ENCODE data around the gene GARS1. TPM values are rescaled to one million over a fixed set of nuclear protein-coding genes. Genes with fewer than 3 reads are reported as not detected.
A peak's percentile ranks its signal among the peaks of the same experiment; 100 is the strongest.

The GARS1 gene
- total RNA-seq, 1 experiment from 2014 or later = 296 TPM

- H3K9me3 ChIP-seq (ENCODE audit: low read length) = no peaks in the 10 kb centered on the region
Observed at GRCh38 chr7:30665043-30665442, 70.4 kb downstream of the GARS1 start.

DNA sequence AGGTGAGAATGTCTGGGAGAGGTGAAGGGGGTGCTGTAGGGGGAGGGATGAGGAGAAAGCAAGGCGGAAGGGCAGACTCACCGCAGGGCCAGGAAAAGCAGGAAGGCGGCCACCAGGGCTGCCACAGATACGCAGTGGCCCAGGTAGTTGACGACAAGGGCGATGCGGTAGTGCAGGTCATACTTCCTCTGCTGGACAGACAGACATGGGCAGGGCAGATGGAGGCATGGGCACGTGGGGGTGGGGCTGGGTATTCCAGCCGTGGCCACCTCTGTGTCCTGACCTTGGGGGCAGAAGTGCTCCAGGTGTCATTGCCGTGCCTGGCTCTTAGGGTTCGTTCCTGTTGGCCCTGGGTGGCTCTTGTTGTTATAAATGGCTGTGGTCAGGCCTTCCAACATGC is 70.8 kb downstream of the GARS1 start:
- H2AFZ ChIP-seq (ENCODE audit: low read length) = no peak overlapping the region

More at GRCh38 chr7:30665043-30665442, 70.4 kb downstream of the GARS1 start:
- Histone ChIP-seq H3K4me1 (ENCODE audit: low read length) (no peaks in the 10 kb centered on the region), H3K9me2 (replicated peaks; ENCODE audit: insufficient read depth, low read length) (no peaks in the 10 kb centered on the region), H2AFZ (ENCODE audit: low read length) (no peak overlapping the region), H3K4me3 (ENCODE audit: low read length) (no peak overlapping the region), H3K9ac (ENCODE audit: low read length) (no peak overlapping the region), H3K27ac (ENCODE audit: low read length) (no peak overlapping the region), H3K36me3 (ENCODE audit: insufficient read depth, low read length) (no peaks in the 10 kb centered on the region), H3K27me3 (ENCODE audit: low read length) (no peaks in the 10 kb centered on the region), H4K20me1 (ENCODE audit: insufficient read depth, low read depth, low read length) (0 out of 2 replicates have a peak, but pooled peaks cover 2% of the 10 kb centered on the region), H3K4me2 (ENCODE audit: low read depth, low read length, poor library complexity, severe bottlenecking) (no peak overlapping the region), H3K79me2 (ENCODE audit: low read length) (no peaks in the 10 kb centered on the region)
- no peak for DNase-seq

GRCh38 chr7:30667172-30667571 is 72.5 kb downstream of the GARS1 start:
- Histone ChIP-seq H3K79me2 (ENCODE audit: low read length) (no peaks in the 10 kb centered on the region), H3K4me1 (ENCODE audit: low read length) (no peaks in the 10 kb centered on the region), H3K9me2 (replicated peaks; ENCODE audit: insufficient read depth, low read length) (no peaks in the 10 kb centered on the region), H3K9ac (ENCODE audit: low read length) (no peak overlapping the region), H3K9me3 (ENCODE audit: low read length) (no peaks in the 10 kb centered on the region), H3K27ac (ENCODE audit: low read length) (no peak overlapping the region), H2AFZ (ENCODE audit: low read length) (no peak overlapping the region), H3K4me3 (ENCODE audit: low read length) (no peak overlapping the region), H3K36me3 (ENCODE audit: insufficient read depth, low read length) (no peaks in the 10 kb centered on the region), H3K27me3 (ENCODE audit: low read length) (no peaks in the 10 kb centered on the region), H4K20me1 (ENCODE audit: insufficient read depth, low read depth, low read length) (0 out of 2 replicates have a peak, but pooled peaks cover 2% of the 10 kb centered on the region), H3K4me2 (ENCODE audit: low read depth, low read length, poor library complexity, severe bottlenecking) (no peak overlapping the region)
- DNase-seq = no peak

More for the DNA sequence above, 70.8 kb downstream of the GARS1 start:
- 0 out of 2 replicates have a peak, but pooled peaks cover 2% of the 10 kb centered on the region for H4K20me1 ChIP-seq (ENCODE audit: insufficient read depth, low read depth, low read length)
- H3K9ac ChIP-seq (ENCODE audit: low read length) = no peak overlapping the region
- no peaks in the 10 kb centered on the region for H3K9me3 ChIP-seq (ENCODE audit: low read length)
- H3K36me3 ChIP-seq (ENCODE audit: insufficient read depth, low read length) = no peaks in the 10 kb centered on the region
- H3K9me2 ChIP-seq (replicated peaks; ENCODE audit: insufficient read depth, low read length) = no peaks in the 10 kb centered on the region
- H3K79me2 ChIP-seq (ENCODE audit: low read length) = no peaks in the 10 kb centered on the region
- DNase-seq = no peak
- no peaks in the 10 kb centered on the region for H3K4me1 ChIP-seq (ENCODE audit: low read length)
- H3K27me3 ChIP-seq (ENCODE audit: low read length) = no peaks in the 10 kb centered on the region
- H3K4me2 ChIP-seq (ENCODE audit: low read depth, low read length, poor library complexity, severe bottlenecking) = no peak overlapping the region
- H3K27ac ChIP-seq (ENCODE audit: low read length) = no peak overlapping the region
- no peak overlapping the region for H3K4me3 ChIP-seq (ENCODE audit: low read length)

DNA sequence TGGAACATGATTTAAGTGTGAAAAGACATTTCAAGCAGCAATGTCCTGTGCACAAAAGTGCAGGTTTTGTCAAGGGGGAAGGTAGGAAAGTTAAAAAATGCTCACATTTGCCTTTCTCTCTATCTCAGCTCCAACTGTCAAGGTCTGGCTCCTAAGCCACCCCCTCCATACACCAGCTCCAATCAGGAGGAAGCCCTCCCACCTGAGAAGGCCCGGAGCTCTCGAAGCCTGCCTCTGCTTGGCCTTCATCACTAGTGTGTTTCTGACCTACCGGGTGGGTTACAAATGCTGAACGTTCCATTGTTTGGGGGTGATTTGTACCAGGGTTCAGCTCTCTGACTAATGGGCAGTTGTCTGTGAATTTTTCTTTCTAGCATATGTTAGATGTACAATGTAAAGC is 73.4 kb downstream of the GARS1 start:
- H3K79me2 ChIP-seq (ENCODE audit: low read length) = no peaks in the 10 kb centered on the region
- no peak overlapping the region for H2AFZ ChIP-seq (ENCODE audit: low read length)
- no peaks in the 10 kb centered on the region for H3K9me2 ChIP-seq (replicated peaks; ENCODE audit: insufficient read depth, low read length)

DNA sequence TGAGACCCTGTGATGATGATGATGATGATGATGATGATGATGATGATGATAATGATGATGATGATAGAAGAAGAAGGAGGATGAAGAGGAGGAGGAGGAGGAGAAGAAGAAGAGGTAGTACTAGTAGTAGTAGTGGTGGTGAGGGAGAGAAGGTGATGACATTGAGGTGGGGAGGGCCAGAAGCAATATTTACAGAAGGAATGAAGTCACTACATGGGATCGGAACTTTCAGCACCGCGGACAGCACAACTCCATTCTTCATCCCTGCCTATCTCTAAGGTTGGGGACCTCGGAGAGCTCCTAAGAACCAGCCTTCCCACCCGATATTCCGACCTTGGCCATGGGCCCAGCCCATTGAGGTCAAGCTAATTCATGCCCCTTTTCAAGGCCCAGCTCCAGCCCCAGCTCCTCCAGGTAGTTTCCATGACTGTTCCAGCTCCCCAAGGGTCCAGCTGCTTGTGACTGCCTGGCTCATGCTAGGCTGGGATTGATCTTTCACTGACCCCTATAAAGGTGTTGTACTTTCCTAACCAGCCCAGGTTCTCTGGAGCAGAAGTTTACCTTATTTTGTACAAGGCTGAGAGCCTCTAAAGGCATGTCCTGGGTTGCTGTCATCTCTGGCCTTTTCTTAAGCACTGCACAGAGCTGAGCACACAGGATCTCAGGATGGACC is 77.3 kb downstream of the GARS1 start:
- no peak overlapping the region for H3K27ac ChIP-seq (ENCODE audit: low read length)

More for the DNA sequence above, 73.4 kb downstream of the GARS1 start:
- H3K4me3 ChIP-seq (ENCODE audit: low read length) = no peak overlapping the region
- no peaks in the 10 kb centered on the region for H3K4me1 ChIP-seq (ENCODE audit: low read length)
- no peak for DNase-seq
- no peak overlapping the region for H3K4me2 ChIP-seq (ENCODE audit: low read depth, low read length, poor library complexity, severe bottlenecking)
- H3K9me3 ChIP-seq (ENCODE audit: low read length) = no peaks in the 10 kb centered on the region
- H4K20me1 ChIP-seq (ENCODE audit: insufficient read depth, low read depth, low read length) = 0 out of 2 replicates have a peak, but pooled peaks cover 2% of the 10 kb centered on the region
- no peak overlapping the region for H3K27ac ChIP-seq (ENCODE audit: low read length)
- no peak overlapping the region for H3K9ac ChIP-seq (ENCODE audit: low read length)
- H3K36me3 ChIP-seq (ENCODE audit: insufficient read depth, low read length) = no peaks in the 10 kb centered on the region
- H3K27me3 ChIP-seq (ENCODE audit: low read length) = no peaks in the 10 kb centered on the region

DNA sequence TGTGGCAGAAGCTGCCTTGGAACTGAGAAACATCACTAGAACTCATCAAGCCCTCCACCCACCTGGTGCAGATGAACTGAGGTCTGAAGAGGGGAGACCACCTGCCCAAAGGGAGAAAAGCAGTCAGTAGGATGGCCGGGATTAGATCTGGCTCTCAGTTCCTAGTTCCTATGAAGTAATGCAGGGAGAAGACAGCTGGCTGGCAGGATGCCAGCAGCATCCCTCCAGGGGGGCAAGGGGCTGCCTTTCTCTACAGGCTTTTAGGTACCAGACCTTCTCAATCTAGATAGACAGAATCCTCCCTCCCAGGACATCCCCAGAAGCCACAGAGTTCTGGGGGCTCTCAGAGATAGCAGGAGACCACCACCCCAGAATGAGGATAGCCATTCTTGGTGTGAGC is 79.7 kb downstream of the GARS1 start:
- peaks cover 7% of the 10 kb centered on the region; the same call in 1 of the 2 replicates for H4K20me1 ChIP-seq (ENCODE audit: insufficient read depth, low read depth, low read length)
- H3K4me2 ChIP-seq (ENCODE audit: low read depth, low read length, poor library complexity, severe bottlenecking) = no peak overlapping the region
- no peaks in the 10 kb centered on the region for H3K9me2 ChIP-seq (replicated peaks; ENCODE audit: insufficient read depth, low read length)
- no peaks in the 10 kb centered on the region for H3K4me1 ChIP-seq (ENCODE audit: low read length)
- no peak overlapping the region for H3K27ac ChIP-seq (ENCODE audit: low read length)
- H3K79me2 ChIP-seq (ENCODE audit: low read length) = no peaks in the 10 kb centered on the region
- no peak overlapping the region for H3K4me3 ChIP-seq (ENCODE audit: low read length)
- no peaks in the 10 kb centered on the region for H3K36me3 ChIP-seq (ENCODE audit: insufficient read depth, low read length)
- no peak for DNase-seq
- no peaks in the 10 kb centered on the region for H3K27me3 ChIP-seq (ENCODE audit: low read length)
- no peak overlapping the region for H3K9ac ChIP-seq (ENCODE audit: low read length)
- H2AFZ ChIP-seq (ENCODE audit: low read length) = no peak overlapping the region
- H3K9me3 ChIP-seq (ENCODE audit: low read length) = no peaks in the 10 kb centered on the region

More for the DNA sequence above, 77.3 kb downstream of the GARS1 start:
- Histone ChIP-seq H3K4me1 (ENCODE audit: low read length) (no peaks in the 10 kb centered on the region), H4K20me1 (ENCODE audit: insufficient read depth, low read depth, low read length) (peaks cover 6% of the 10 kb centered on the region; the same call in 1 of the 2 replicates), H3K36me3 (ENCODE audit: insufficient read depth, low read length) (no peaks in the 10 kb centered on the region), H3K4me3 (ENCODE audit: low read length) (no peak overlapping the region), H3K27me3 (ENCODE audit: low read length) (no peaks in the 10 kb centered on the region), H3K9me3 (ENCODE audit: low read length) (no peaks in the 10 kb centered on the region), H3K9ac (ENCODE audit: low read length) (no peak overlapping the region), H3K9me2 (replicated peaks; ENCODE audit: insufficient read depth, low read length) (no peaks in the 10 kb centered on the region), H3K79me2 (ENCODE audit: low read length) (no peaks in the 10 kb centered on the region), H2AFZ (ENCODE audit: low read length) (no peak overlapping the region), H3K4me2 (ENCODE audit: low read depth, low read length, poor library complexity, severe bottlenecking) (no peak overlapping the region)
- DNase-seq = peak; percentile 62

DNA sequence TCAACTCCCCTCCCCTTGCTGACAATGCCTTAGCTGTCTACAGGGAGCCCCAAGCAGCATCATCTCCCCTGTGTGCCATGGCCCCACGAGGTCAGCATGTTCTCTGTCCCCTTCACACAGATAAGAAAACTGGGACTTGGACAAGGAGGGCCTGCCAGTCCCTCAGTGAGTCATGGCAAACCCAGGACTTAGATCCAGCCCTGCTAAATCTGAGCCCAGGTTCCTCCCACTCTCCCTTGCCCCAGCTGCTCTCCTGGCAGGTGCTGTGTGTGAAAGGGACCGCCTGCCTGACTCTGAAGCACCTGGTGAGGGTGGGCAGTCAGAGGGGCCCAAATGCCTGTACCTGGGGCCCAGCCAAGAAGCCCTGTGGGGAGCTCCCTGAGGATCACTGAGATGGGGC is 80.2 kb downstream of the GARS1 start:
- Histone ChIP-seq H3K9ac (ENCODE audit: low read length) (no peak overlapping the region), H4K20me1 (ENCODE audit: insufficient read depth, low read depth, low read length) (peaks cover 7% of the 10 kb centered on the region; the same call in 1 of the 2 replicates), H3K27ac (ENCODE audit: low read length) (no peak overlapping the region), H3K4me1 (ENCODE audit: low read length) (no peaks in the 10 kb centered on the region), H3K9me3 (ENCODE audit: low read length) (no peaks in the 10 kb centered on the region), H3K4me2 (ENCODE audit: low read depth, low read length, poor library complexity, severe bottlenecking) (no peak overlapping the region), H3K79me2 (ENCODE audit: low read length) (no peaks in the 10 kb centered on the region), H3K9me2 (replicated peaks; ENCODE audit: insufficient read depth, low read length) (no peaks in the 10 kb centered on the region), H2AFZ (ENCODE audit: low read length) (no peak overlapping the region), H3K36me3 (ENCODE audit: insufficient read depth, low read length) (no peaks in the 10 kb centered on the region), H3K4me3 (ENCODE audit: low read length) (no peak overlapping the region), H3K27me3 (ENCODE audit: low read length) (no peaks in the 10 kb centered on the region)
- DNase-seq = no peak

DNA sequence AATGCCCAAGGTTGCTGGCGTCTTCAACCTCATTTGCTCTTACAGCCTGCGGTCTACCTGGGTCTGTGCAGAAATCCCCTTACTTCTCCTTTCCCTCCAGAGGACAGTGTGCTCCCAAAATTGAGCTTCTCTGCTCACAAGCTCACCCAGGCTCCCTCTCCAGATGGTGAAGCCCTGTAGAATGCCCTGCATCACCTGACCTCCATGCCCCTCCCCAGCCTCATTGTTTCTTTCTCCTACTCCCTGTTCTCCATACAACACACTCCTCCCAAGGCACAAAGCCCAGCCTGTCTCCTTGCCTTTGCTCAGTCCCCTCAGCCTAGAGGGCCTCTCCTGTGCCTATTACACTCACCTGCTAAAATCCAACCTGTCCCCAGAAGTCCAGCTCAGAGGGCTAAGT is 84.1 kb downstream of the GARS1 start:
- no peak overlapping the region for H3K9ac ChIP-seq (ENCODE audit: low read length)
- no peaks in the 10 kb centered on the region for H3K27me3 ChIP-seq (ENCODE audit: low read length)
- no peak overlapping the region for H3K4me2 ChIP-seq (ENCODE audit: low read depth, low read length, poor library complexity, severe bottlenecking)
- H3K4me3 ChIP-seq (ENCODE audit: low read length) = no peak overlapping the region
- H2AFZ ChIP-seq (ENCODE audit: low read length) = no peak overlapping the region
- no peaks in the 10 kb centered on the region for H3K4me1 ChIP-seq (ENCODE audit: low read length)
- no peak for DNase-seq
- no peaks in the 10 kb centered on the region for H3K9me2 ChIP-seq (replicated peaks; ENCODE audit: insufficient read depth, low read length)
- H4K20me1 ChIP-seq (ENCODE audit: insufficient read depth, low read depth, low read length) = peaks cover 7% of the 10 kb centered on the region; the same call in 1 of the 2 replicates
- H3K36me3 ChIP-seq (ENCODE audit: insufficient read depth, low read length) = no peaks in the 10 kb centered on the region
- H3K9me3 ChIP-seq (ENCODE audit: low read length) = no peaks in the 10 kb centered on the region
- H3K79me2 ChIP-seq (ENCODE audit: low read length) = no peaks in the 10 kb centered on the region
- H3K27ac ChIP-seq (ENCODE audit: low read length) = no peak overlapping the region
